Glutamatergic neuron (in vitro differentiated cells): Measurements from ENCODE around the gene TRAPPC4. TPM values are rescaled to one million over a fixed set of nuclear protein-coding genes. Genes with fewer than 3 reads are reported as not detected.

Experiments
- DNase-seq: peaks from one replicate; pipeline ENCODE4 v3.0.0; 2022
- H3K27ac Mint-ChIP-seq: one replicate; pipeline ENCODE4 v1.8.0; 2020; ENCODE audit warnings: mild to moderate bottlenecking, mixed read lengths, inconsistent platforms; ENCODE audit not compliant: unreplicated experiment
- H3K27me3 Mint-ChIP-seq: one replicate; pipeline ENCODE4 v1.8.0; 2020; ENCODE audit warnings: mild to moderate bottlenecking, moderate library complexity, mixed read lengths, inconsistent platforms; ENCODE audit not compliant: unreplicated experiment
- H3K36me3 Mint-ChIP-seq: one replicate; pipeline ENCODE4 v1.8.0; 2020; ENCODE audit warnings: mild to moderate bottlenecking, mixed read lengths, inconsistent platforms; ENCODE audit not compliant: unreplicated experiment
- H3K4me1 Mint-ChIP-seq: one replicate; pipeline ENCODE4 v1.8.0; 2020; ENCODE audit warnings: mild to moderate bottlenecking, low read depth, mixed read lengths, inconsistent platforms; ENCODE audit not compliant: unreplicated experiment
- H3K4me3 Mint-ChIP-seq: one replicate; pipeline ENCODE4 v1.8.0; 2020; ENCODE audit warnings: mild to moderate bottlenecking, mixed read lengths, inconsistent platforms; ENCODE audit not compliant: unreplicated experiment
- H3K9me3 Mint-ChIP-seq: one replicate; pipeline ENCODE4 v1.8.0; 2020; ENCODE audit warnings: mild to moderate bottlenecking, moderate library complexity, mixed read lengths, inconsistent platforms; ENCODE audit not compliant: unreplicated experiment
- total RNA-seq: library from RNA; stranded (reverse); fragmentation: NEBNext Ultra II Directional; extraction: Animal tissue kit (Norgen Biotek cat#: 25700); gene quantifications from one replicate; pipeline ENCODE4 v1.2.1, GENCODE V29; 2021; ENCODE audit not compliant: unreplicated experiment
- TF ChIP-seq, protein P1 (sequence below): fragments of 200-600 bp; sonication (generic); IDR thresholded peaks from one replicate; pipeline ENCODE4 v1.5.0; 2021; ENCODE audit not compliant: partially characterized antibody, unreplicated experiment

TRAPPC4 gene
- total RNA-seq, 1 donor from 2014 or later = 85.1 TPM

DNA sequence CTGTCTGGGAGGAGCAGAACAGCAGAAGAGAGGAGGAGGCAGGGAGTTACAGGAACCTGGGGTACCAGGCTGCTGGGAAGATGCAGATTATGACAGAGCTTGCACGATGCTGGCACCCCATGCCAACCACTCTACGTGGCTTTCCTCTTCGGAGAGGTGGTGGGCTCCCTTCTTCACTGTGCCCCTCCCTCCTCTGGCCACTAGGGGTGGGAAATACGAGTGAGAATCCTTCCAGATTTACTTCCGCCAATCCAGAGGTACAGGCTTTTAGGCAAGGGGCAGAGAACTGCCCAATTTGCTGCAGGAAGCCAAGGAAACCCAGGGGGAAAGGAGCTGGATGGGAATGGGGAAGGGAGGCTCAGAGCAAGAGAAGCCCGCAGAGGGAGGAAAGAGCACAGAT lies 26.1 kb downstream of the TRAPPC4 start:
- no peaks in the 10 kb centered on the region for H3K27me3 Mint-ChIP-seq
- no peak overlapping the region for H3K4me3 Mint-ChIP-seq
- H3K9me3 Mint-ChIP-seq = peaks cover 7% of the 10 kb centered on the region
- no peak for DNase-seq
- H3K27ac Mint-ChIP-seq = no peak overlapping the region
- no peaks in the 10 kb centered on the region for H3K4me1 Mint-ChIP-seq
- peaks cover under 1% of the 10 kb centered on the region for H3K36me3 Mint-ChIP-seq
- TF ChIP-seq, protein P1, sequence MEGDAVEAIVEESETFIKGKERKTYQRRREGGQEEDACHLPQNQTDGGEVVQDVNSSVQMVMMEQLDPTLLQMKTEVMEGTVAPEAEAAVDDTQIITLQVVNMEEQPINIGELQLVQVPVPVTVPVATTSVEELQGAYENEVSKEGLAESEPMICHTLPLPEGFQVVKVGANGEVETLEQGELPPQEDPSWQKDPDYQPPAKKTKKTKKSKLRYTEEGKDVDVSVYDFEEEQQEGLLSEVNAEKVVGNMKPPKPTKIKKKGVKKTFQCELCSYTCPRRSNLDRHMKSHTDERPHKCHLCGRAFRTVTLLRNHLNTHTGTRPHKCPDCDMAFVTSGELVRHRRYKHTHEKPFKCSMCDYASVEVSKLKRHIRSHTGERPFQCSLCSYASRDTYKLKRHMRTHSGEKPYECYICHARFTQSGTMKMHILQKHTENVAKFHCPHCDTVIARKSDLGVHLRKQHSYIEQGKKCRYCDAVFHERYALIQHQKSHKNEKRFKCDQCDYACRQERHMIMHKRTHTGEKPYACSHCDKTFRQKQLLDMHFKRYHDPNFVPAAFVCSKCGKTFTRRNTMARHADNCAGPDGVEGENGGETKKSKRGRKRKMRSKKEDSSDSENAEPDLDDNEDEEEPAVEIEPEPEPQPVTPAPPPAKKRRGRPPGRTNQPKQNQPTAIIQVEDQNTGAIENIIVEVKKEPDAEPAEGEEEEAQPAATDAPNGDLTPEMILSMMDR = peak; percentile 33

- Mint-ChIP-seq H3K27me3 (no peaks in the 10 kb centered on the region), H3K4me3 (no peak overlapping the region), H3K9me3 (peaks cover 7% of the 10 kb centered on the region), H3K27ac (no peak overlapping the region), H3K4me1 (no peaks in the 10 kb centered on the region), H3K36me3 (peaks cover 4% of the 10 kb centered on the region)
- TF ChIP-seq, protein P1 = no peak
- DNase-seq = no peak
Observed at GRCh38 chr11:119046489-119046888, 27.9 kb downstream of the TRAPPC4 start.

DNA sequence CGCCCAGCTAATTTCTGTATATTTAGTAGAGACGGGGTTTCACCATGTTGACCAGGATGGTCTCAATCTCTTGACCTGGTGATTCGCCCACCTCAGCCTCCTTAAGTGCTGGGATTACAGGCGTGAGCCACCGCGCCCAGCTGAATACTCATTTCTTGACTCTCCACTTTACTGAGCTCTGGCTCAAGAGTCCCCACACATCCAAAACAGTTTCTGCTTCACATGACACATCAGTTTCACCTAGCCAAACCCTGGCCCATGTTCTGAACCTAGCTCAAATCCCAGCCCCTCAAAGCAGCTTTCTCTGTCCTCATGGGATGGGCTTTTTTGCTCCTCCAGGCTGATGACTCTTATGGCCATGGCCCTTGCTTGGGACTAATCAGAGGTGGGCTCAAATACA lies 28.6 kb downstream of the TRAPPC4 start:
- Mint-ChIP-seq H3K36me3 (peaks cover 4% of the 10 kb centered on the region), H3K9me3 (peaks cover 6% of the 10 kb centered on the region), H3K27ac (no peak overlapping the region), H3K27me3 (no peaks in the 10 kb centered on the region), H3K4me1 (no peaks in the 10 kb centered on the region), H3K4me3 (no peak overlapping the region)
- no peak for DNase-seq
- TF ChIP-seq, protein P1 = no peak

- peaks cover 4% of the 10 kb centered on the region for H3K36me3 Mint-ChIP-seq
- H3K27ac Mint-ChIP-seq = no peak overlapping the region
- TF ChIP-seq, protein P1 = no peak
- H3K4me1 Mint-ChIP-seq = no peaks in the 10 kb centered on the region
- peaks cover 6% of the 10 kb centered on the region for H3K9me3 Mint-ChIP-seq
- H3K27me3 Mint-ChIP-seq = no peaks in the 10 kb centered on the region
- DNase-seq = no peak
- H3K4me3 Mint-ChIP-seq = no peak overlapping the region
Observed at GRCh38 chr11:119048644-119049043, 30.1 kb downstream of the TRAPPC4 start.

DNA sequence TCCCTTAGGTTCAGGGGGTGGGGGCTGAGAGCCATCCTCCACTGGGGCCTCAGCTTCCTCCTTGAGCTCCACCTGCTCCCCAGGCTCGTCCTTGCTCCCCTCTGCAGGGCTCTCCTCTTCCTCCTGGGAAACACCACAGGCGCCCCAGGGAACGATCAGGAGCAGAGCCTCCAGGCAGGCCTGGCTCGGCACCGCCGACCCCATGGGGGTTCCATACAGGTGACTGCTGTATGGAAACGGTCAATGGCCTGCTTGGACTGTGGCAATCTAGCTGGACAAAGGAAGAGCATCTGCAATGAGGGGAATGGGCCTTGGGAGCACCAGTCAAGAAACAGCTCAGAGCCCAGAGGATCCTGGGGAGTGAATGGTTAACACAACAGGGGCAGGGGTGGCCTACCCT lies 30.5 kb downstream of the TRAPPC4 start:
- TF ChIP-seq, protein P1 = no peak
- Mint-ChIP-seq H3K36me3 (peaks cover 4% of the 10 kb centered on the region), H3K4me1 (no peaks in the 10 kb centered on the region)

More for the DNA sequence above, 30.5 kb downstream of the TRAPPC4 start:
- Mint-ChIP-seq H3K27ac (no peak overlapping the region), H3K27me3 (no peaks in the 10 kb centered on the region), H3K9me3 (peaks cover 6% of the 10 kb centered on the region), H3K4me3 (no peak overlapping the region)
- DNase-seq = no peak
